HL-60 (cell line): ENCODE measurements around the gene DCDC2C.

Source experiments
- POLR2AphosphoS5 ChIP-seq: IDR thresholded peaks from 2 replicates; pipeline ENCODE4 v1.6.1; 2012; ENCODE audit warnings: low read depth
- REST ChIP-seq: IDR thresholded peaks from 2 replicates; pipeline ENCODE4 v1.6.1; 2012; ENCODE audit warnings: low read depth; ENCODE audit not compliant: insufficient replicate concordance
- TF ChIP-seq, protein P1 (sequence below): IDR thresholded peaks from one replicate; pipeline ENCODE4 v1.5.1; 2011; ENCODE audit warnings: low read length, control low read depth, inconsistent platforms; ENCODE audit not compliant: insufficient read depth

- TF ChIP-seq, protein P1, sequence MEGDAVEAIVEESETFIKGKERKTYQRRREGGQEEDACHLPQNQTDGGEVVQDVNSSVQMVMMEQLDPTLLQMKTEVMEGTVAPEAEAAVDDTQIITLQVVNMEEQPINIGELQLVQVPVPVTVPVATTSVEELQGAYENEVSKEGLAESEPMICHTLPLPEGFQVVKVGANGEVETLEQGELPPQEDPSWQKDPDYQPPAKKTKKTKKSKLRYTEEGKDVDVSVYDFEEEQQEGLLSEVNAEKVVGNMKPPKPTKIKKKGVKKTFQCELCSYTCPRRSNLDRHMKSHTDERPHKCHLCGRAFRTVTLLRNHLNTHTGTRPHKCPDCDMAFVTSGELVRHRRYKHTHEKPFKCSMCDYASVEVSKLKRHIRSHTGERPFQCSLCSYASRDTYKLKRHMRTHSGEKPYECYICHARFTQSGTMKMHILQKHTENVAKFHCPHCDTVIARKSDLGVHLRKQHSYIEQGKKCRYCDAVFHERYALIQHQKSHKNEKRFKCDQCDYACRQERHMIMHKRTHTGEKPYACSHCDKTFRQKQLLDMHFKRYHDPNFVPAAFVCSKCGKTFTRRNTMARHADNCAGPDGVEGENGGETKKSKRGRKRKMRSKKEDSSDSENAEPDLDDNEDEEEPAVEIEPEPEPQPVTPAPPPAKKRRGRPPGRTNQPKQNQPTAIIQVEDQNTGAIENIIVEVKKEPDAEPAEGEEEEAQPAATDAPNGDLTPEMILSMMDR: no peak
- TF ChIP-seq REST: no peak
- no peak for TF ChIP-seq POLR2AphosphoS5
These were observed 59.5 kb downstream of the DCDC2C start for GRCh38 chr2:3762771-3763447.
